NB4 (cell line): ENCODE measurements around the gene SYDE1.

Experiments used
- MYC ChIP-seq: IDR thresholded peaks from 2 replicates; pipeline ENCODE4 v1.6.1; 2011; ENCODE audit warnings: low read depth, low read length
- POLR2A ChIP-seq: IDR thresholded peaks from 2 replicates; pipeline ENCODE4 v1.6.1; 2011; ENCODE audit warnings: mild to moderate bottlenecking; ENCODE audit not compliant: insufficient read length; ENCODE audit errors: extremely low read depth
- TF ChIP-seq, protein P1 (sequence below): IDR thresholded peaks from one replicate; pipeline ENCODE4 v1.5.1; 2012; ENCODE audit warnings: low read depth, low read length
- TF ChIP-seq, protein P2 (sequence below): IDR thresholded peaks from 2 replicates; pipeline ENCODE4 v1.6.1; 2011; ENCODE audit warnings: low read depth, low read length

DNA sequence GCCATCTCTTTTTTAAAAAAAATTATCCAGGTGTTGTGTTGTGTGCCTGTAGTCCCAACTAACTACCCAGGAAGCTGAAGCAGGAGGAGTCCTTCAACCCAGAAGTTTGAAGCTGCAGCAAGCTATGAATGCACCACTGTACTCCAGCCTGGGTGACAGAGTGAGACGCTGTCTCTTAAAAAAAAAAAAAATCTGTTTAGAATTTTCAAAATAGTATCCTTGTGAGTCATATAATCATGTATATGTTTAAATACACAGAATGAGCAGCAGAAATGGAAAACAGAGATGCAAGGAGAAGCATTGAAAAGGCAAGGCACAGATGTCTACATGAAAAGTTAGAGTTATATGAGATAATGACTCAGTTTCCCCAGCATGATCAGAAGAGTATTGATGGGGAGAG, 31.2 kb downstream of the SYDE1 start:
- TF ChIP-seq POLR2A (no peak), MYC (no peak)
- TF ChIP-seq, protein P1, sequence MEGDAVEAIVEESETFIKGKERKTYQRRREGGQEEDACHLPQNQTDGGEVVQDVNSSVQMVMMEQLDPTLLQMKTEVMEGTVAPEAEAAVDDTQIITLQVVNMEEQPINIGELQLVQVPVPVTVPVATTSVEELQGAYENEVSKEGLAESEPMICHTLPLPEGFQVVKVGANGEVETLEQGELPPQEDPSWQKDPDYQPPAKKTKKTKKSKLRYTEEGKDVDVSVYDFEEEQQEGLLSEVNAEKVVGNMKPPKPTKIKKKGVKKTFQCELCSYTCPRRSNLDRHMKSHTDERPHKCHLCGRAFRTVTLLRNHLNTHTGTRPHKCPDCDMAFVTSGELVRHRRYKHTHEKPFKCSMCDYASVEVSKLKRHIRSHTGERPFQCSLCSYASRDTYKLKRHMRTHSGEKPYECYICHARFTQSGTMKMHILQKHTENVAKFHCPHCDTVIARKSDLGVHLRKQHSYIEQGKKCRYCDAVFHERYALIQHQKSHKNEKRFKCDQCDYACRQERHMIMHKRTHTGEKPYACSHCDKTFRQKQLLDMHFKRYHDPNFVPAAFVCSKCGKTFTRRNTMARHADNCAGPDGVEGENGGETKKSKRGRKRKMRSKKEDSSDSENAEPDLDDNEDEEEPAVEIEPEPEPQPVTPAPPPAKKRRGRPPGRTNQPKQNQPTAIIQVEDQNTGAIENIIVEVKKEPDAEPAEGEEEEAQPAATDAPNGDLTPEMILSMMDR = no peak
- TF ChIP-seq, protein P2, sequence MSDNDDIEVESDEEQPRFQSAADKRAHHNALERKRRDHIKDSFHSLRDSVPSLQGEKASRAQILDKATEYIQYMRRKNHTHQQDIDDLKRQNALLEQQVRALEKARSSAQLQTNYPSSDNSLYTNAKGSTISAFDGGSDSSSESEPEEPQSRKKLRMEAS = no peak
